GM12873 (cell line): Measurements from ENCODE around the gene SETD1A.

Experiments
- TF ChIP-seq, protein P1 (sequence below): IDR thresholded peaks from 2 replicates; pipeline ENCODE4 v1.5.1; 2012; ENCODE audit warnings: low read depth, mild to moderate bottlenecking, moderate library complexity, low read length, control low read depth; ENCODE audit not compliant: insufficient read depth; ENCODE audit errors: missing control alignments

Gene SETD1A

DNA sequence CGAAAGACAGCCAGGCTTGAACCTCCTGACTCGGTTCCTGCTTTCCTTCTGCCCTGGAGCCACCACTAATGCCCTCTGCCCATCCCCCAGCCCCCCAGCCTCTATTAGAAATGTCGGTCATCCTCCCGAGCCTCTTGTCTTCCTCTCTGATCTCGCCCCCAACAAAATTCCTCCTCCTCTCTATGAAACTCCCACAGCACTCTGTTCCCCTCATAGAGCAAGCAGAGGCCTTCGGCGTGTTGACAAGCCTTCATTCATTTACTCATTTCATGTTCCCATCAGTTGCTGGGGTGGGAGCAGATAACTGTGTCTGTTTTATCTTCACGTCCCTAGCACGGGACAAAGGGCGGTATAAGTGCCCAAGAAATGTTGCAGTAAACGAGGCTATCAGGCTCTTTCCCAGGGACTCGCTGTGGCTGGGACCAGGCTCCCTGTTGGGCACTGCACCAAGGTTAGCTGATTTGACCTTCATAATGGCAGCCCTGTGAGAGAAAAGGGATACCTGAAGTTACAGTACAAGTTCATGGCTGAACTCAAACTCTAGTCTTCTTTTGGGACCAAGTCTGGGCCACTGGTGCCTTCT lies 26.4 kb upstream of the SETD1A start:
- TF ChIP-seq, protein P1, sequence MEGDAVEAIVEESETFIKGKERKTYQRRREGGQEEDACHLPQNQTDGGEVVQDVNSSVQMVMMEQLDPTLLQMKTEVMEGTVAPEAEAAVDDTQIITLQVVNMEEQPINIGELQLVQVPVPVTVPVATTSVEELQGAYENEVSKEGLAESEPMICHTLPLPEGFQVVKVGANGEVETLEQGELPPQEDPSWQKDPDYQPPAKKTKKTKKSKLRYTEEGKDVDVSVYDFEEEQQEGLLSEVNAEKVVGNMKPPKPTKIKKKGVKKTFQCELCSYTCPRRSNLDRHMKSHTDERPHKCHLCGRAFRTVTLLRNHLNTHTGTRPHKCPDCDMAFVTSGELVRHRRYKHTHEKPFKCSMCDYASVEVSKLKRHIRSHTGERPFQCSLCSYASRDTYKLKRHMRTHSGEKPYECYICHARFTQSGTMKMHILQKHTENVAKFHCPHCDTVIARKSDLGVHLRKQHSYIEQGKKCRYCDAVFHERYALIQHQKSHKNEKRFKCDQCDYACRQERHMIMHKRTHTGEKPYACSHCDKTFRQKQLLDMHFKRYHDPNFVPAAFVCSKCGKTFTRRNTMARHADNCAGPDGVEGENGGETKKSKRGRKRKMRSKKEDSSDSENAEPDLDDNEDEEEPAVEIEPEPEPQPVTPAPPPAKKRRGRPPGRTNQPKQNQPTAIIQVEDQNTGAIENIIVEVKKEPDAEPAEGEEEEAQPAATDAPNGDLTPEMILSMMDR = no peak

DNA sequence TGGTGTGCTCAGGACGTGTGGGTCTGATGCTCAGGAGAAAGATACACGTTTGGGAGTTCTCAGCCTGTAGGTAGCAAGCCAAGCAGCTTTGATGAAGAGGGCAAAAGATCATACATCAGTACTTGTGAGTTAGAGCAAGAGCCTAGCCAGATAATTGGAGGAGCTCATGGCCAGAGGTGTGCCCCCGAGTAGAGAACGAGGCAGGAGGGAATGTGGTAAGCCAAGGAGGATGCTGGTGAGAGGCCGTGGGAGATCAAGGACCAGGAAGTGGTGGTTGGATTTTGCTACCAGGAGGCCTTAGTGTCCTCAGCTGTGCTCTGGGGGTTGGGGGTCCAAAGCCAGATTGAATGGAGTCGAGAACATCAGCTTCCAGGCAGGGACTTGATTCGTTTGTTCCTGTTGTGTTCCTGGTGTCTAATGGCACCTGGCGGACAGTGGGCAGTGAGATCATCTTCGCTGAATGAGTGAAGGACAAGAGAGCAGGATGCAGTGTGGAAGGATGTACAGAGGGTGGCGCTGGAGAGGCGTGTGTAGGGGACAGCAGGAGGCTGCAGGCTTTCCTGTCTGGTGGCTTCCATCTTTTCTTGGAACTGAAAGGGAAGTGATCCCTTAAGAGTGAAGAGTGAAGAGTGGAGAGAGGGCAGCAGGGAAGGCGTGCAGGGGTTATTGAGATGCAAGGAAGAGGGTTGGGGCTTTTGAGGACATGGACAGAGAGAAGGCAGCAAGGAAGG lies 22.6 kb upstream of the SETD1A start:
- TF ChIP-seq, protein P1 = peak; percentile 80

DNA sequence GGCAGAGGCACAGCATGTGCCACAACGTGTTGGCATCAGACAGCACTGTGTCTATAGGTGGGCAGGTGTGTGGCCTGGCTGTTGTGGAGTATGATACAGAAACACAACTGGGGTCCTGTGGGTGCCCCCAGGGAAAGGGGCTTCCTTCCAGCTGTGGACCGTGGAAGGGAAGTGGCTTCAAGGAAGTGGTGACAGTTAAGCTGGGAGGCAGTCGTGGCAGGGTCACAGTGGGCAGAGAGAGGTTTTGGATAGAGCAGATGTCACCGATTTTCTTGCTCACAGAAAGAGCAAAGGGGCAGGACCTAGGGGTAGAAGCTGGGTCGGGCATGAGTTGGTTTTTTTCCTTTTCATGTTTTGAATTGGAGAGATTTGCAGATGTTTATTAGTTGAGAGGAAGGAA lies 19.9 kb upstream of the SETD1A start:
- TF ChIP-seq, protein P1 = no peak

DNA sequence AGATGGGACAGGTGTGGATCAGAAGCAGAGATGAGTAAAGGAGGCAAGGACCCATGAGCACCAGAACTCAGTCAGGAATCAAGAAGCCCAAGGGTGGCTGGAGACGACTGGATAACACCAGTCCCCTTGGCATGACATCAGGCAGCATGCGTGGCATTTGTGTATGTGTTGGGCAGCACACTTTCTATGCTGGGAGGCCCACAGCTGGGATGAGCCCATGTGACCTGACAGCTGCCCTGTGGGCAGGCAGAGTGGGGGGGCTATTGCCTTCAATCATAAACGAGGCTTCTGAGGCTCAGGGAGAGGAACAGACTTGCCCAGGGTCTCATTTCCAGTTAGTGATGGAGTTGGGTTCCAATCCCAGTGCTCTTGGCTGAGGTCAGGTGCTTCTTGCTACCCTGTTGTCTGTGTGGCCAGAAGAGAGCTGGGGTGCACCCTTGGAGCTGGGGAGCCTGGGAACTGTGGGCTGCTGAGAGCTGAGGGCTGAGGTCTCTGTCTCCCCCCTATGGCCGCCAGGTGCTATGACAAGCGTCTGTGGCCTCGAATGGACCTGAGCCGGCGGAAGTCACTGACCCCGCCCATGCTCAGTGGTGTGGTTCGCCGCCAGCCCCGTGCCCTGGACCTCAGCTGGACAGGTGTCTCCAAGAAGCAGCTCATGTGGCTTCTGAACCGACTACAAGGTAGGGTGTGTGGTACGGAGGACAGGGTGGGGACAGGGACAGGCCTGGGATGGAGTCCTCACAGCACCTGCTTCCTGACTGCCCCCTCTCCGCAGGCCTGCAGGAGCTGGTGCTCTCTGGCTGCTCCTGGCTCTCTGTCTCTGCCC lies 15.7 kb upstream of the SETD1A start:
- TF ChIP-seq, protein P1 = peak; percentile 99

DNA sequence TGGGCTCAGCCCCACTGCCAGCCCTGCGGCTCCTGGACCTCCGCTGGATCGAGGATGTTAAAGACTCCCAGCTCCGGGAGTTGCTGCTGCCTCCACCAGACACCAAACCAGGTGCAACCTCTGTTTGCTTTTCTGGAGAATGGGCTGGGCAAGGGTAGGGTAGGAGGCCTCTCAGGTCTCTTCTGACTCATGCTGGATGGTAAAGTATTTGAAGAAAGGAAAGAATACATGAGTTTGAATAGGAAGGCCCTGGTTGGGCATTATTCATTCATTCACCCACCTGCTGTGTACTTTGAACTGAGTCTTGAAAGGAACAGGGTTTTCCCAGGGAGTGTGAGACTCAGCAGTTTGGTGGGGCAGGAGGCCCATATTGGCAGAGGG lies 15.1 kb upstream of the SETD1A start:
- TF ChIP-seq, protein P1 = no peak

DNA sequence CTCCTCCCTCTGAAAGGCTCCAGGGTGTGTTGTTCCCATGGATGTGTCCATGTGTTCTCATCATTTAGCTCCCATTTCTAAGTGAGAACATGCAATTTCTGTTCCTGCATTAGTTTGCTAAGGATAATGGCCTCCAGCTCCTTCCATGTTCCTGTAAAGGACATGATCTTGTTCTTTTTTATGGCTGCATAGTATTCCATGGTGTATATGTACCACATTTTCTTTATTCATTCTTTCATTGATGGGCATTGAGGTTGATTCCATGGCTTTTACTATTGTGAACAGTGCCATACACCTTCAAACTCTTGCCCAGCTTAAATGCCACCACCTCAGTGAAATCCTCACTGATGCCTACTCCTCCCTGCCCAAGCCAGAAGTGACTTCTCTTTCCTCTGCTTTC lies 13.2 kb upstream of the SETD1A start:
- TF ChIP-seq, protein P1 = no peak

DNA sequence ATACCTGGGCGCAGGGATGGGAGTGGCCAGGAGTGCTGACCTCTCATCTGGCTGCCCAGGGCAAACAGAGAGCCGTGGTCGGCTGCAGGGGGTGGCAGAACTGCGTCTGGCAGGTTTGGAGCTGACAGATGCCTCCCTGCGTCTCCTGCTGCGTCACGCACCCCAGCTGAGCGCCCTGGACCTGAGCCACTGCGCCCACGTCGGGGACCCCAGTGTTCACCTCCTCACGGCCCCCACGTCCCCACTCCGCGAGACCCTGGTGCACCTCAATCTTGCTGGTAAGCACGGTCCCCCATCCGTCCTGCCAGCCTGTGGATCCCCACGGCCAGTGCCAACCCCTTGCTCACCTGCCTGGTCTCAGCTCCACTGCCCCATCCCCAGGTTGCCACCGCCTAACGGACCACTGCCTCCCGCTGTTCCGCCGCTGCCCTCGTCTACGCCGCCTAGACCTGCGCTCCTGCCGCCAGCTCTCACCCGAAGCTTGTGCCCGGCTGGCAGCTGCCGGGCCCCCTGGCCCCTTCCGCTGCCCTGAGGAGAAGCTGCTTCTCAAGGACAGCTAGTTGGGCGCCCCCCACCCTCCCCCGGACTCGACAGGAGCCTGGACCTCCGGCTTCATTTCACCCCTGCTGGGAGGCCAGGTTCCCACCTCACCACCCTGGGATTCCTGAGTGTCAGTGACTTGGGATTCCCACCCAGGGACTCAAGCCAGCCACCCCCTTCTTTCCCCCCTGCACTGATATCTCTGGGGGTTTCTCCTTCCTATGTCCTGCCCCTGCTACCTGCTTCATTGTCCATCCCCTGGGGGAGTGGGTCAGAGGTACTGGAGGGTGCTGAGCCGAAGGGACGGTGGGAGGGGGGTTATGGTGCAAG lies 10.6 kb upstream of the SETD1A start:
- TF ChIP-seq, protein P1 = no peak
